OCI-LY7 (cell line): ENCODE measurements around the gene PYGB. TPM values are rescaled to one million over a fixed set of nuclear protein-coding genes. Genes with fewer than 3 reads are reported as not detected.

Experiments
- BruUV-seq: library from RNA; stranded (reverse); fragments of 400-500 nt; replicated peaks from 2 replicates; lab custom pipeline; 2021; lab: Mats Ljungman, UMichigan
- CTCF ChIA-PET: fragments of 300-600 bp; sonication (Branson Sonifier 250); formaldehyde crosslinking; loops from one replicate; lab custom pipeline; 2022; ENCODE audit warnings: antibody characterized with exemption; ENCODE audit not compliant: unreplicated experiment; lab: Charles Lee
- POLR2A ChIA-PET: fragments of 300-600 bp; sonication (Branson Sonifier 250); formaldehyde crosslinking; loops from one replicate; lab custom pipeline; 2022; ENCODE audit warnings: antibody characterized with exemption; lab: Charles Lee
- DNase-seq: peaks from one replicate; pipeline ENCODE4 v3.0.0-alpha.2; 2015; ENCODE audit warnings: low spot score
- H2AFZ ChIP-seq: fragments of 200-600 bp; sonication (generic), shearing (Covaris generic); 2 replicates; pipeline ENCODE4 v1.6.1; 2014; ENCODE audit warnings: mild to moderate bottlenecking, antibody characterized with exemption, low read length, moderate library complexity
- H3K27ac ChIP-seq: fragments of 200-600 bp; sonication (generic); 2 replicates; pipeline ENCODE4 v1.5.1; 2014; ENCODE audit warnings: mixed run types, low read depth, mild to moderate bottlenecking, moderate library complexity, low read length, inconsistent platforms; ENCODE audit not compliant: poor library complexity, severe bottlenecking
- H3K36me3 ChIP-seq: fragments of 200-600 bp; sonication (generic); 2 replicates; pipeline ENCODE4 v1.6.1; 2014; ENCODE audit warnings: mild to moderate bottlenecking, antibody characterized with exemption, low read length, moderate library complexity, mixed read lengths; ENCODE audit not compliant: insufficient read depth
- H3K4me1 ChIP-seq: fragments of 200-600 bp; sonication (generic); 2 replicates; pipeline ENCODE4 v1.5.1; 2014; ENCODE audit warnings: mild to moderate bottlenecking, low read length; ENCODE audit not compliant: insufficient read depth, poor library complexity, severe bottlenecking
- H3K4me2 ChIP-seq: fragments of 200-600 bp; sonication (generic); 2 replicates; pipeline ENCODE4 v1.6.1; 2014; ENCODE audit warnings: mild to moderate bottlenecking, low read length
- H3K4me3 ChIP-seq: fragments of 200-600 bp; sonication (generic); 2 replicates; pipeline ENCODE4 v1.5.1; 2014; ENCODE audit warnings: mild to moderate bottlenecking, low read depth, low read length; ENCODE audit not compliant: poor library complexity, severe bottlenecking
- H3K79me2 ChIP-seq: fragments of 200-600 bp; sonication (generic); 2 replicates; pipeline ENCODE4 v1.6.1; 2016; ENCODE audit warnings: low read depth, mild to moderate bottlenecking, low read length, moderate library complexity, mixed read lengths; ENCODE audit not compliant: insufficient read depth
- H3K9me2 ChIP-seq: fragments of 200-600 bp; sonication (generic); 2 replicates; pipeline ENCODE4 v1.6.1; 2016; ENCODE audit warnings: mild to moderate bottlenecking, low read length, mixed read lengths; ENCODE audit not compliant: insufficient read depth
- H3K9me3 ChIP-seq: fragments of 200-600 bp; sonication (generic); 2 replicates; pipeline ENCODE4 v1.6.1; 2014; ENCODE audit warnings: mild to moderate bottlenecking, mixed run types, low read length, mixed read lengths
- H4K20me1 ChIP-seq: fragments of 200-600 bp; sonication (generic); 2 replicates; pipeline ENCODE4 v1.6.1; 2014; ENCODE audit warnings: mild to moderate bottlenecking, antibody characterized with exemption, low read length, moderate library complexity, mixed read lengths; ENCODE audit not compliant: insufficient read depth
- EZH2phosphoT487 ChIP-seq: fragments of 200-600 bp; sonication (generic); IDR thresholded peaks from 2 replicates; pipeline ENCODE4 v1.6.1; 2018; ENCODE audit warnings: low read depth, borderline replicate concordance, mild to moderate bottlenecking, mixed run types, antibody characterized with exemption, low read length, moderate library complexity, mixed read lengths
- intact Hi-C: fragments of 100-400 bp; cut with micrococcal nuclease; formaldehyde crosslinking; loops from one replicate; pipeline ENCODE4 v1.10.0; 2022; ENCODE audit not compliant: unreplicated experiment
- total RNA-seq, 2 experiments: library from RNA; depleted of rRNA in 1 of 2; stranded (reverse); fragments of >200 nt in 1 of 2; shearing (Covaris generic) in 1 of 2; gene quantifications; 2 replicates each; pipeline ENCODE4 v1.2.3, GENCODE V29; 2014 to 2022
- TF ChIP-seq, protein P1 (sequence below): fragments of 200-600 bp; sonication (generic); conservative IDR thresholded peaks from 2 replicates; pipeline ENCODE4 v1.5.1; 2014; ENCODE audit warnings: mild to moderate bottlenecking, antibody characterized with exemption, low read length, moderate library complexity, mixed read lengths

Gene PYGB
- total RNA-seq, 2 experiments from 2014 or later, result 4.9 to 7.0 TPM

DNA sequence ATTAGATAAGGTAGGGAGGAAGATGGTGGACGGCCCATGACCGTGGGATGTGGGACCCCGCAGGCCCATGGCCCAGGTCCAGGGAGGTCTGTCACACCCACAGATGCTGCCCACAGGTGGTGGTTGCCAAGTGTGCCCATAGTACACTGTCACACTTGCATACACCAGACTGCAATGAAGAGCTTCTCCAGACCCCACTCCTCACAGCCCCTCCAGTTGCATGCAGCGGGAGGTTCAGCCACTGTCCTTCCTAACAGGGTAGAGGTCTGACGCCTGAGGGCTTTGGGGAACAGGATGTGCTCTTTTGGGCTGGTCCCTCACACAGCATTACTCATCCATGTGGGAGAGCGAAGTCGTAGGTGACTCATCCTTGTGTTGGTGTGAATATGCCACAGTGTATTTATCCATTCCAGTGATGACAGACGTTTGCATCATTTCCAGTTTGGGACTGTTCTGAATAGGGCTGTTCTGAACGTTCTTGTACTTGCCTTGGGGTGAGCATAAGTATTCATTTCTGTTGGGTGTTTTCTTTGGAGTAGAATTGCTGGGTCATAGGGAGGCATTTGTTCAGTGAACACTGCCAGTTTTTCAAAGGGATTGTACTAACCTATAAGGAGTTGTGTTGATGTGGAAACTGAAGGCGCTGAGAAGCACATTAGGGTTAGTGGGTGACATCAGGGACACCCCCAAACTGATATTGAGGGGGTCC is 10.1 kb upstream of the PYGB start:
- no peaks in the 10 kb centered on the region for H3K9me2 ChIP-seq
- no peak overlapping the region for H3K27ac ChIP-seq
- BruUV-seq, result no TSS peak
- no peaks in the 10 kb centered on the region for H3K36me3 ChIP-seq
- H3K4me3 ChIP-seq, result no peak overlapping the region
- ChIA-PET POLR2A (no interaction called here), CTCF (no interaction called here)
- TF ChIP-seq, protein P1, sequence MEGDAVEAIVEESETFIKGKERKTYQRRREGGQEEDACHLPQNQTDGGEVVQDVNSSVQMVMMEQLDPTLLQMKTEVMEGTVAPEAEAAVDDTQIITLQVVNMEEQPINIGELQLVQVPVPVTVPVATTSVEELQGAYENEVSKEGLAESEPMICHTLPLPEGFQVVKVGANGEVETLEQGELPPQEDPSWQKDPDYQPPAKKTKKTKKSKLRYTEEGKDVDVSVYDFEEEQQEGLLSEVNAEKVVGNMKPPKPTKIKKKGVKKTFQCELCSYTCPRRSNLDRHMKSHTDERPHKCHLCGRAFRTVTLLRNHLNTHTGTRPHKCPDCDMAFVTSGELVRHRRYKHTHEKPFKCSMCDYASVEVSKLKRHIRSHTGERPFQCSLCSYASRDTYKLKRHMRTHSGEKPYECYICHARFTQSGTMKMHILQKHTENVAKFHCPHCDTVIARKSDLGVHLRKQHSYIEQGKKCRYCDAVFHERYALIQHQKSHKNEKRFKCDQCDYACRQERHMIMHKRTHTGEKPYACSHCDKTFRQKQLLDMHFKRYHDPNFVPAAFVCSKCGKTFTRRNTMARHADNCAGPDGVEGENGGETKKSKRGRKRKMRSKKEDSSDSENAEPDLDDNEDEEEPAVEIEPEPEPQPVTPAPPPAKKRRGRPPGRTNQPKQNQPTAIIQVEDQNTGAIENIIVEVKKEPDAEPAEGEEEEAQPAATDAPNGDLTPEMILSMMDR, result no peak
- no peak for TF ChIP-seq EZH2phosphoT487
- no peak for DNase-seq
- no peak overlapping the region for H2AFZ ChIP-seq
- intact Hi-C loops, result no loop called here
- H3K4me2 ChIP-seq, result no peak overlapping the region
- H3K4me1 ChIP-seq, result no peaks in the 10 kb centered on the region
- no peaks in the 10 kb centered on the region for H3K9me3 ChIP-seq
- H3K79me2 ChIP-seq, result no peaks in the 10 kb centered on the region
- no peaks in the 10 kb centered on the region for H4K20me1 ChIP-seq

- no peak overlapping the region for H3K27ac ChIP-seq
These were observed 9.4 kb upstream of the PYGB start for GRCh38 chr20:25238319-25239037.

More at GRCh38 chr20:25238319-25239037, 9.4 kb upstream of the PYGB start:
- no peaks in the 10 kb centered on the region for H3K4me1 ChIP-seq
- intact Hi-C loops, result no loop called here
- H3K4me3 ChIP-seq, result no peak overlapping the region
- no peaks in the 10 kb centered on the region for H3K36me3 ChIP-seq
- ChIA-PET POLR2A (no interaction called here), CTCF (no interaction called here)
- H3K9me3 ChIP-seq, result peaks cover 3% of the 10 kb centered on the region; the same call in 1 of the 2 replicates
- no peaks in the 10 kb centered on the region for H3K79me2 ChIP-seq
- no TSS peak for BruUV-seq
- H3K9me2 ChIP-seq, result no peaks in the 10 kb centered on the region
- no peak overlapping the region for H3K4me2 ChIP-seq
- DNase-seq, result no peak
- no peaks in the 10 kb centered on the region for H4K20me1 ChIP-seq
- no peak overlapping the region for H2AFZ ChIP-seq
- TF ChIP-seq, protein P1, result no peak
- no peak for TF ChIP-seq EZH2phosphoT487
